Neuronal stem cell (in vitro differentiated cells): ENCODE data around the gene FBXO48.
A peak's percentile ranks its signal among the peaks of the same experiment; 100 is the strongest.
"Not testable (repeated sequence)": the region's sequence is repeated elsewhere in the genome, so short reads cannot be mapped to it uniquely, and the experiment has no call there.

ENCODE experiments used
- DNase-seq: peaks from one replicate; pipeline ENCODE4 v3.0.0-alpha.2; 2013; ENCODE audit warnings: low spot score
- H2AFZ ChIP-seq: one replicate; pipeline ENCODE4 v1.6.1; 2013; ENCODE audit warnings: mild to moderate bottlenecking, low read length, inconsistent platforms
- H2AK5ac ChIP-seq: 2 replicates; pipeline ENCODE4 v1.6.1; 2013; ENCODE audit warnings: low read depth, mild to moderate bottlenecking, inconsistent platforms, low read length, moderate library complexity, mixed read lengths
- H2BK120ac ChIP-seq: 2 replicates; pipeline ENCODE4 v1.6.1; 2013; ENCODE audit warnings: low read depth, mild to moderate bottlenecking, inconsistent platforms, low read length, moderate library complexity, mixed read lengths
- H2BK12ac ChIP-seq: one replicate; pipeline ENCODE4 v1.6.1; 2013; ENCODE audit warnings: low read length, inconsistent platforms
- H2BK15ac ChIP-seq: 2 replicates; pipeline ENCODE4 v1.6.1; 2013; ENCODE audit warnings: mild to moderate bottlenecking, low read length, inconsistent platforms, mixed read lengths
- H2BK5ac ChIP-seq: one replicate; pipeline ENCODE4 v1.6.1; 2013; ENCODE audit warnings: inconsistent platforms, mild to moderate bottlenecking, low read length, moderate library complexity
- H3K14ac ChIP-seq: one replicate; pipeline ENCODE4 v1.6.1; 2013; ENCODE audit warnings: low read length, inconsistent platforms
- H3K18ac ChIP-seq: 2 replicates; pipeline ENCODE4 v1.6.1; 2013; ENCODE audit warnings: low read length, inconsistent platforms
- H3K23ac ChIP-seq: 2 replicates; pipeline ENCODE4 v1.6.1; 2013; ENCODE audit warnings: low read depth, mild to moderate bottlenecking, mixed read lengths, low read length, inconsistent platforms; ENCODE audit not compliant: poor library complexity
- H3K27ac ChIP-seq: replicated peaks from 3 replicates; pipeline ENCODE4 v1.5.1; 2013; ENCODE audit warnings: low read length, inconsistent platforms
- H3K27me3 ChIP-seq, 3 experiments: 2 replicates each; pipeline ENCODE4 v1.6.1; 2013; ENCODE audit warnings: low read length in 3 of 3, mild to moderate bottlenecking in 2 of 3, inconsistent platforms in 1 of 3, low read depth in 1 of 3, mixed read lengths in 1 of 3, moderate library complexity in 1 of 3; ENCODE audit not compliant: control insufficient read depth in 3 of 3, insufficient read depth in 3 of 3
- H3K36me3 ChIP-seq, 2 donors: replicated peaks in 1 of 2; 2 replicates each; pipeline ENCODE4 v1.6.1; 2013; ENCODE audit warnings: low read length in 2 of 2; ENCODE audit not compliant: control insufficient read depth in 2 of 2, insufficient read depth in 2 of 2
- H3K4ac ChIP-seq: 2 replicates; pipeline ENCODE4 v1.6.1; 2013; ENCODE audit warnings: inconsistent platforms, mild to moderate bottlenecking, low read length, moderate library complexity
- H3K4me1 ChIP-seq, 2 donors: 1 replicate in 1 of 2; 2 replicates in 1 of 2; pipeline ENCODE4 v1.6.1; 2013; ENCODE audit warnings: low read length in 2 of 2, low read depth in 1 of 2; ENCODE audit not compliant: control insufficient read depth in 2 of 2, insufficient read depth in 1 of 2
- H3K4me2 ChIP-seq: one replicate; pipeline ENCODE4 v1.6.1; 2013; ENCODE audit warnings: mild to moderate bottlenecking, low read length, inconsistent platforms; ENCODE audit not compliant: insufficient read depth, poor library complexity, severe bottlenecking
- H3K4me3 ChIP-seq, 2 donors: 2 replicates each; pipeline ENCODE4 v1.5.1; 2013; ENCODE audit warnings: low read length in 2 of 2, mild to moderate bottlenecking in 2 of 2, inconsistent platforms in 1 of 2, moderate library complexity in 1 of 2
- H3K79me1 ChIP-seq: one replicate; pipeline ENCODE4 v1.6.1; 2013; ENCODE audit warnings: low read depth, mild to moderate bottlenecking, inconsistent platforms, low read length, moderate library complexity
- H3K9ac ChIP-seq: one replicate; pipeline ENCODE4 v1.6.1; 2013; ENCODE audit warnings: mild to moderate bottlenecking, low read depth, low read length, inconsistent platforms; ENCODE audit not compliant: poor library complexity
- H3K9me3 ChIP-seq, 2 donors: replicated peaks in 1 of 2; 2 replicates each; pipeline versions ENCODE3 to v1.6.1; 2013; ENCODE audit warnings: low read length in 2 of 2, mild to moderate bottlenecking in 2 of 2, inconsistent platforms in 1 of 2, low read depth in 1 of 2, mixed read lengths in 1 of 2, moderate library complexity in 1 of 2; ENCODE audit not compliant: control insufficient read depth in 2 of 2, insufficient read depth in 1 of 2
- H4K8ac ChIP-seq: one replicate; pipeline ENCODE4 v1.6.1; 2013; ENCODE audit warnings: low read depth, mild to moderate bottlenecking, inconsistent platforms, low read length, moderate library complexity
- H4K91ac ChIP-seq: one replicate; pipeline ENCODE4 v1.6.1; 2013; ENCODE audit warnings: low read length, low read depth, mild to moderate bottlenecking, inconsistent platforms; ENCODE audit not compliant: poor library complexity
- WGBS, 2 donors: extraction: QIAGEN DNeasy Blood & Tissue Kit; methylation state at CpG; one replicate each; pipeline ENCODE4 v1.1.7; 2013; ENCODE audit warnings: missing lambda C conversion rate in 2 of 2, mixed read lengths in 1 of 2; ENCODE audit not compliant: insufficient read length in 2 of 2, insufficient replicate concordance in 1 of 2; ENCODE audit errors: extremely low coverage in 2 of 2; 5-methylcytosine and 5-hydroxymethylcytosine counted together

Gene FBXO48

DNA sequence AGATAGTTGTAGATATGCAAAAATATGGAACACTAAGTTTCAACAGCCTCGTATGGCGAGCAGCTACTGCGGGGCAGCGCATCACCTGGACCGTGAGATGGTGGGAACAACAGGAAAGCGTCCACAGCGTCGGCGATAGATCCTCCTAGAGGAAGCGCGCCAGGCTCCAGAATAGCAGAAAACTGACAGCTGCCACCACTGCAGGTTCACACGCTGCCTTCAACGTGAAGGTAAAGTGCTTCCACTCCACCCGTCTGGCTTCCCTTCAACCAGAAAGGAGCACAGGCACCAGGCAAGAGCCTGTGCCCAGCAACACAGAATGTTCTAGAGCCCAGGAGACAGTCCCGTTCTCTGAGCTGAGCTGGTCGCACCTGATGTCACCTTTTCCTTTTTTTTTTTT is 20.0 kb downstream of the FBXO48 start:
- Histone ChIP-seq H3K4me1 (no peaks in the 10 kb centered on the region), H3K23ac (no peak overlapping the region), H2BK120ac (no peak overlapping the region), H2AK5ac (no peak overlapping the region), H3K14ac (no peak overlapping the region), H3K27ac (no peak overlapping the region), H3K4ac (no peak overlapping the region), H2BK12ac (no peak overlapping the region), H3K9me3 (no peaks in the 10 kb centered on the region), H3K27me3 (no peaks in the 10 kb centered on the region), H4K91ac (no peak overlapping the region), H2AFZ (peak overlapping the region; percentile 29), H3K4me2 (no peak overlapping the region), H3K36me3 (no peaks in the 10 kb centered on the region), H3K4me3 (no peak overlapping the region), H3K9ac (no peak overlapping the region), H4K8ac (no peak overlapping the region), H2BK15ac (no peak overlapping the region), H3K79me1 (no peaks in the 10 kb centered on the region), H2BK5ac (no peak overlapping the region), H3K18ac (peak overlapping the region; percentile 48)
- no CpG with 5 or more reads among the region's 16 CpGs for WGBS, 2 donors
- DNase-seq = no peak

DNA sequence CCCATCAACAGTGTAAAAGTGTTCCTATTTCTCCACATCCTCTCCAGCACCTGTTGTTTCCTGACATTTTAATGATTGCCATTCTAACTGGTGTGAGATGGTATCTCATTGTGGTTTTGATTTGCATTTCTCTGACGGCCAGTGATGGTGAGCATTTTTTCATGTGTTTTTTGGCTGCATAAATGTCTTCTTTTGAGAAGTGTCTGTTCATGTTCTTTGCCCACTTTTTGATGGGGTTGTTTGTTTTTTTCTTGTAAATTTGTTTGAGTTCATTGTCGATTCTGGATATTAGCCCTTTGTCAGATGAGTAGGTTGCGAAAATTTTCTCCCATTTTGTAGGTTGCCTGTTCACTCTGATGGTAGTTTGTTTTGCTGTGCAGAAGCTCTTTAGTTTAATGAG is 20.7 kb downstream of the FBXO48 start:
- not testable (repeated sequence) for H3K23ac ChIP-seq, H3K79me1 ChIP-seq, H3K4me1 ChIP-seq, H3K14ac ChIP-seq, DNase-seq, H2AFZ ChIP-seq, H3K9me3 ChIP-seq, H3K18ac ChIP-seq, H3K27ac ChIP-seq, H3K9ac ChIP-seq, H3K4ac ChIP-seq, H3K4me2 ChIP-seq, H3K27me3 ChIP-seq, H4K91ac ChIP-seq, H3K4me3 ChIP-seq, H4K8ac ChIP-seq, H2BK120ac ChIP-seq, H2BK5ac ChIP-seq, H2AK5ac ChIP-seq, H2BK15ac ChIP-seq, H2BK12ac ChIP-seq, H3K36me3 ChIP-seq
- WGBS, 2 donors = no CpG with 5 or more reads among the region's 3 CpGs

DNA sequence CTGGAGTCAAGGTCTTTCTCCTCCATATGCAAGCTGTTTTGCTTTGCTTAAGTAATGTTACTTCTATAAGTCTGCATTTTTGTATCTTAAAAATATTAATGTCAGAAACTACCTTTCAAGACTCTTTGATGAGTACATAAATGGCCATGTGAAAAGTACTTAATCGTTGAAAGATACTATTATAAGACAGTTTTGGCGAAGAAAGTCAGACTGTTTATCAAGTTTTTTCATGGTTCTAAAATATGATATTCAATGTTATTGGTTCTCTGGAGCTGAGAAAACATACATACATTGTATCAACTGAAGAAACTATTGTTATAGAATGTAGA is 25.1 kb downstream of the FBXO48 start:
- Histone ChIP-seq H3K4me2 (no peak overlapping the region), H3K9me3 (no peaks in the 10 kb centered on the region), H3K79me1 (no peaks in the 10 kb centered on the region), H3K4ac (no peak overlapping the region), H3K9ac (no peak overlapping the region), H3K4me1 (peaks cover 0 to 1% of the 10 kb centered on the region in 2 donors), H4K91ac (no peak overlapping the region), H4K8ac (no peak overlapping the region), H3K14ac (no peak overlapping the region), H3K27ac (no peak overlapping the region), H3K36me3 (no peaks in the 10 kb centered on the region), H2AFZ (no peak overlapping the region), H2BK12ac (no peak overlapping the region), H2BK5ac (no peak overlapping the region), H2BK15ac (no peak overlapping the region), H3K4me3 (no peak overlapping the region), H3K18ac (no peak overlapping the region), H3K23ac (no peak overlapping the region), H2BK120ac (no peak overlapping the region), H2AK5ac (no peak overlapping the region), H3K27me3 (no peaks in the 10 kb centered on the region)
- no CpG with 5 or more reads among the region's 2 CpGs for WGBS, 2 donors
- no peak for DNase-seq

DNA sequence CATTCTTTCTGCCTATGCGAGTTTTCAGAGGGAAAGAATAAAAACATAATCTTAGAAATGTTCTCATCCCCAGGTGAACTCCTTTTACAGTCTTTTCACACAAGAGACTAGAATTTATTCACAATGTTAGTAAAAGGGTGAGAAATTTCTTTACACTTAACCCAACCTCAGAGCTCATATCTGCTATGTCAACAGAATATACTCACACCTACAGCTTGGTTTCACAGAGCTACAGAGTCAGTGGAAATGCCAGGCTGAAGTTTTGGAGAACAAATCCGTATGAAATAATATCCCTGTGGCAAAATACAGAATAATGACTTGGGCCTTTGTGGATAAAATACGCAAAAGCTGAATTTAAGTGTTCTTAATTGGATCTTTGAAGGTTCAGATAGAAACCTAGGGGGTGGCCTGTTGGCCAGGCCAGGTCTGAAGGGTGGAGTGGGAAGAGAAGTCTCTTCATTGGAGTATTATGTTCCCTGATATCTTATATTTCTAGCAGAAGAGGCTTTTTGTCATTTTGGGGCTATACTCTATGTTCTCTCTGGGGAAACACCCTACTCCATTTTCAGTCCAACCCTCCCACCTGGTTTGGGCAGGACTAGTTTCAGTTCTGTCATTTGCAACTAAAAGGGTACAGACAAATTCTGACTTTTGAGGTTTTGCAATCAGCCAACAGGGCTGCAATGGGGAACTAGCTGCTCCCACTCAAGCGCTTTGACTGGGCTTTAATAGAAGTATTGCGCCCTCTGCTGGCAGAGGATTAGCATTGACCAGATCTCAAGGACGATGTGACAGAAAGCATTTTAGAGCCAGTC is 25.7 kb downstream of the FBXO48 start:
- no CpG with 5 or more reads among the region's 6 CpGs for WGBS, 2 donors
- H3K14ac ChIP-seq = no peak overlapping the region
- H3K4me1 ChIP-seq = peaks cover 0 to 3% of the 10 kb centered on the region in 2 donors
- no peak overlapping the region for H2BK120ac ChIP-seq
- H2AK5ac ChIP-seq = no peak overlapping the region
- H2BK15ac ChIP-seq = no peak overlapping the region
- no peak overlapping the region for H2BK12ac ChIP-seq
- no peak overlapping the region for H3K27ac ChIP-seq
- no peak overlapping the region for H3K9ac ChIP-seq
- H2AFZ ChIP-seq = peak overlapping the region; percentile 66
- no peak overlapping the region for H2BK5ac ChIP-seq
- H3K4ac ChIP-seq = no peak overlapping the region
- H3K27me3 ChIP-seq = no peaks in the 10 kb centered on the region
- no peak overlapping the region for H3K4me2 ChIP-seq
- DNase-seq = peak; percentile 80
- no peaks in the 10 kb centered on the region for H3K9me3 ChIP-seq
- no peaks in the 10 kb centered on the region for H3K36me3 ChIP-seq
- H3K4me3 ChIP-seq = no peak overlapping the region
- H4K8ac ChIP-seq = no peak overlapping the region
- H3K18ac ChIP-seq = no peak overlapping the region
- H4K91ac ChIP-seq = no peak overlapping the region
- H3K79me1 ChIP-seq = no peaks in the 10 kb centered on the region
- no peak overlapping the region for H3K23ac ChIP-seq
